Nucleus accumbens (tissue), 56 donors: ENCODE results near the gene MST1R.
"Not testable (repeated sequence)": the region's sequence is repeated elsewhere in the genome, so short reads cannot be mapped to it uniquely, and the experiment has no call there.

Experiments used
- DNase-seq, 56 donors: peaks; one replicate each; lab custom pipeline; 2025; lab: John Stamatoyannopoulos, UW

Gene MST1R

DNA sequence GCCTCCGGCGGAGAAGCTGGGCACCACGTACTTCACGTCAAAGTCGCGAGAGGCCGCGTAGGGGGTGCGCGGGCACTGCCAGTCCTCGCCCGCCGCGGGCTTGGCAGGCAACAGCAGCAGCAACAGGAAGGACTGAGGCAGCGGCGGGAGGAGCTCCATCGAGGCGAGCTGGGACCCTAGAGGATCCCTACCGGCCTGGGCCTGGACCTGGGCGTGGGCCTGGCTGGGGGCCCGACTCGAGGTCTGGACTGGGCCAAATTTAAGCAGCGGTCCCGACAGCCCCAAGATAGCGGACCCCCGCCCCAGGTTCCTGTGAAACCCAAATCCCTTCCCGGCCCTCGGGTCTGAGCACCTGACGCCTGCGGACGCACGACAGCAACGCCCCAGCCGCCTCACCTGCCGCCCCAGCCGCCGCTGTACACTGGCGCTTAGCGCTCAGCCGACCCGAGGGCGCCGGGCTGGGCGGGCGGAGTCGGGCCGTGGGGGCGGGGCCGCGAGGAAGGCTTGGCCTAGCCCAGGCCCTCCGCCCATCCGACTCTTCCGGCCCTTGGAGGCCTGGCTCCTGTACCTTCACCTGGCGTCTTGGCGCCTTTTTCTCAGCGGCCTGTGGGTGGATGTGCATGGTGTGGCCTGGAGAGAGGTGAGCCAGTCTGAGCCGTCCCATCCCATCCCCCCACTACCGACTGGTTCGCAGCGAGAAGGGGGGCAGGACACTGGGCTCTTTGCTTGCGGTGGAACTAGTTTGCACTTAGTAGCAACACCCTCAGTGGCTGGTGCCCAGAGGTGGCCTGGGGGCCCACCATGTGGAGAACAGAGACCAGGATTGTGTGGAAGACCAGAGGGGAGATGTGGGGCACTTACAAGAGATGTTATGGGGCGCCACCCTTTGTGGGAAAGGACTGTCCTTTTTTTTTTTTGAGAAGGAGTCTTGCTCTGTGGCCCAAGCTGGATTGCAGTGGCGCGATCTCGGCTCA, at the start of gene MST1R:
TSS of gene MST1R (minus strand) at position 423 of the 974 bp plus-strand sequence. CDS start at position 159, 264 bp downstream.
- DNase-seq: peak in 1 of 56 donors; percentile 16

DNA sequence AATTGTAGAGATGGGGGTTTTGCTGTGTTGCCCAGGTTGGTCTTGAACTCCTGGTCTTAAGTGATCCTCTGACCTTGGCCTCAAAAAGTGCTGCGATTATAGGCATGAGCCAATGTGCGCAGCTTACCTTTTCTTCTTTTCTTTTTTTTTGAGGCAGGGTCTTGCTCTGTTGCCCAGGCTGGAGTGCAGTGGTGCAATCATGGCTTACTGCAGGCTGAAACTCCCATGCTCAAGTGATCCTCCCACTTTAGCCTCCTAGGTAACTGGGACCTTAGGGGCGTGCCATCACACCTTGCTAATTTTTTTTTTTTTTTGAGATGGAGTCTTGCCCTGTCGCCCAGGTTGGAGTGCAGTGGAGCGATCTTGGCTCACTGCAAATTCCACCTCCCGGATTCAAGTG, 49.3 kb upstream of the MST1R start:
- DNase-seq: no peak

DNA sequence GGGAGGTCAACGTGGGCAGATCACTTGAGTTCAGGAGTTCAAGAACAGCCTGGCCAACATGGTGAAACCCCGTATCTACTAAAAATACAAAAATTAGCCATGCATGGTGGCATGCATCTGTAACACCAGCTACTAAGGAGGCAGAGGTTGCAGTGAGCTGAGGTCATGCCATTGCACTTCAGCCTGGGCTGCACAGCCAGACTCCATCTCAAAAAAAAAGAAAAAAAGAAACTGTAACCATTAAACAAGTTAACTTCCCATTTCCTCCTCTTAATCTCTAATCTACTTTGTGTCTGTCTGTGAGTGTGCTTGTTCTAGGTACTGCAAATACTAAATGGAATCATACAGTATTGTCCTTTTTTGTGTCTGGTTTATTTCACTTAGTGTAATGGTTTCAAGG, 39.0 kb upstream of the MST1R start:
- DNase-seq: no peak

DNA sequence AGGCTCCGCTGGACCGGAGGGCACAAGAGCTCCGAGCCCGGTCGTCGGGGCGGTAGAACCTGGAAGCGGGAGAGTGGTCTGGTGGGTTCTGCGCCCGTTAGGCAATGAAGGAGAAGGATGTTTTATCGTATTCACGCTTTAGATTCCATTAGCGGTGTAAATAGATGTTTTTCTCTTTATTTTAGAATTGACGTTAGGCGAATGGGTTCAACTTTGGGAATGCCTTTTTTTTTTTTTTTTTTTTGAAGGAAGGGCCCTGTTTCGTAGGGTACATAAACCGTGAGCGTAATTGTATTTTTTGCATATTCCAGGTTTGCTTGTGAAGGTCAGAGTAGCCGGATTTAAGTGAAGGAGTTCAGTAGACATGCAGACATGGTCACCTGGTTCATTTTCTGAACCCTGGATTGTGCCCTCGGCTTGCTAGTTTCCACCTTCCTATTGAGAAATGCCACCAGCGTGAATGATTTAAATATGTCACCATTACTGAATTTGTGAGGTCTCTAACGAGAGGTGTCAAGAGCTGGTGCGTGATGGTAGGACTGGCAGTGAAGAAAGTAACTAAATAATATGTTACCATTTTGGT, 37.1 kb upstream of the MST1R start:
- no peak for DNase-seq

DNA sequence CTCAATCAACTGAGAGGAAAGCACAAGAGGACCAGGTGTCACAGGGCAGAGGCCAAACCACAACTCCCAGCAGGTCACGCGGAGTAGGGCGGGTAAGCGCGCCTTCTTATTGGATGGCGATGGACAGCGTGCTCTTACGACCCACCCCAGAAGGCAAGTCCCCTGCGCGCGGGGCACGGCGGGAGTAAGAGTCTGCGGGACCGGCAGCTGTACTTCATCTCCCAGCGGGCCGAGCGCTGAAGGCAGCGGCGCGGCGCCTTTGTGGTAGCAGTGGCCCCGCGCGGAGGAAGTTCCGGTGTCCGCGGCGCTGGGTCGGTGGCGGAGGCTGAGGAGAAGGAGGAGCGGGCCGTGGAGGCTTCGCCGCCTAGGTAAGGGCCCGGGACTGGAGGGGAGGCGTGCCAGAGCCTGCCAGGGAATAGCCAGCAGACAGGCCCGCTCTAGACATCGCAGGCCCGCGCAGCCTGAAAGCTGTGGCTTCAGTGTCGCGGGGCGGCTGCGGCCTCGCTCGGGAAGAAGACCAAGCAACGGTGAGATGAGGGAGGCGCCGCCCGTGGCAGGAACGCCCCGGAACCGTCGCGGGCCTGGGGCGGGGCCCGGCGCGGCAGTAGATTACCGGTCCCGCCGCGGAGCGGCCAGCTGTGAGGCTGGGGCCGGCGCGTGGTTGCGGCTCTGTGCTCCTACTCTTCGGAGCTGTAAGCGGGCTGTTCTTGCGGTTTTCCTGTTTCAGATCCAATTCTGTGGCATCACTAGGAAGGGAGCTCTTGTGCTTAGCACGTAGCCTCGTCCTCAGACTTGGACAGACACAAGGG, 36.4 kb upstream of the MST1R start, which contains the start of gene RBM6:
TSS of gene RBM6 (plus strand) at position 293 of the 809 bp plus-strand sequence. CDS start 22,492 bp downstream, outside the sequence.
- DNase-seq: peak; percentile 76 to 100 (median 97)

DNA sequence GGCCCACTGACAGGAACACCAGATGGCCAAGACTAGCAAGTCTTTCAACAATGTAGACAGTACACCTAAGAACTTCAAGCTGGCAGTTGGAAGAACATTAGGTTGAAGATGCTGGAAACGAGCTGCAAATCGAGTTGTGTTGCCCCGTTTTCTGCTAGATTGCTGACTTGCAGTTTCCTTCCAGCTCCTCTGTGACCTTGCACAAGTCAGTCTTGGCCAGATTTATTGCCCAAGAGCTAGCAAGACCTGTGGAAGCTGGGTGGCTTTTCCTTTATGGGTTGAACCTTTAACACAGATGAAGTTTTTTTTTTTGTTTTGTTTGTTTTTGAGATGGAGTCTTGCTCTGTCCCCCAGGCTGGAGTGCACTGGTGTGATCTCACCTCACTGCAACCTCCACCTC, 33.4 kb upstream of the MST1R start:
- DNase-seq: no peak

DNA sequence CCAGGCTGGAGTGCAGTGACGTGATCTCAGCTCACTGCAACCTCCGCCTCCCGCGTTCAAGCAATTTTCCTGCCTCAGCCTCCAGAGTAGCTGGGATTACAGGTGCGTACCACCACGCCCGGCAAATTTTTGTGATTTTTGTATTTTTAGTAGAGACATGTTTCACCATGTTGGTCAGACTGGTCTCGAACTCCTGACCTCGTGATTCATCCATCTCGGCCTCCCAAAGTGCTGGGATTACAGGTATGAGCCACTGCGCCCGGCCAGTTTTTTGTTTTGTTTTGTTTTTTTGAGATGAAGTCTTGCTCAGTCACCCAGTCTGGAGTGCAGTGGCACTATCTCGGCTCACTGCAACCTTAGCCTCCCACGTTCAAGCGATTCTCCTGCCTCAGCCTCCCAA, 28.6 kb upstream of the MST1R start:
- DNase-seq: not testable (repeated sequence)

DNA sequence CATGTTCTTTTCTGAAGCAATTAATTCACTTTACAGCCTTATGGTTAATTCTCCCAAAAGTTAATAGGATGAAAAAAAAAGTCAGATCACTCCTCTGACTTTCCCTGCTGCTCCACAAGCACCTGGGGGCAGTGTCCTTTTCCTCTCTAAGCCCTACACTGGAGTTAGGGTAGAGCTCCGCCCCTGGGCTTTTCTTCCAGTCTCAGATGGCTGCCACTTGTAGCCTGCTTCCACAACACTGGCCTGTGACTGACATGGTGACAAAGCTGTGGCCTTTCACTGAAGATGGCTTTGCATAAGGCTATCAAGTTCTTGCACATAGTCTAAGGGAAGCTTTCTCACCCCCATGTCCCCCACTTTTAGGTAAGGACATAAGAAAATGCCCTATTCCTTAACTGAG, 27.2 kb upstream of the MST1R start:
- DNase-seq: no peak

DNA sequence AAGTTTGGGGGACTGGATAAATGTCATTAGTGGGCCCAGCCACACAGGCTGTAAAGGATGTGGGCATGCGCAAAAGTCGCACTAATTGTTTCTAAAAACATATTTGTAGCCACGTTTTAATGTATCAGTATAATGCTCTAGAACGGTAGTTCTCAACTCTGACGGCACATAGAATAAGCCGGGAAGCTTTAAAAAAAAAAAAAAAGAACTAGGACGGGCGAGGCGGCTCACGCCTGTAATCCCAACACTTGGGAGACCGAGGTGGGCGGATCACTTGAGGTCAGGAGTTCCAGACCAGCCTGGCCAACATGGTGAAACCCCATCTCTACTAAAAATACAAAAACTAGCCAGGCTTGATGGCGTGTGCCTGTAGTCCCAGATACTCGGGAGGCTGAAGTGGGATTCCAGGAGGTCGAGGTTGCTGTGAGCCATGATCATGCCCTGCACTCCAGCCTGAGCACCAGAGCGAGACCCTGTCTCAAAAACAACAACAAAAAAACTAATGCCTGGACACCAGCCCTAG, 26.6 kb upstream of the MST1R start:
- DNase-seq: no peak

DNA sequence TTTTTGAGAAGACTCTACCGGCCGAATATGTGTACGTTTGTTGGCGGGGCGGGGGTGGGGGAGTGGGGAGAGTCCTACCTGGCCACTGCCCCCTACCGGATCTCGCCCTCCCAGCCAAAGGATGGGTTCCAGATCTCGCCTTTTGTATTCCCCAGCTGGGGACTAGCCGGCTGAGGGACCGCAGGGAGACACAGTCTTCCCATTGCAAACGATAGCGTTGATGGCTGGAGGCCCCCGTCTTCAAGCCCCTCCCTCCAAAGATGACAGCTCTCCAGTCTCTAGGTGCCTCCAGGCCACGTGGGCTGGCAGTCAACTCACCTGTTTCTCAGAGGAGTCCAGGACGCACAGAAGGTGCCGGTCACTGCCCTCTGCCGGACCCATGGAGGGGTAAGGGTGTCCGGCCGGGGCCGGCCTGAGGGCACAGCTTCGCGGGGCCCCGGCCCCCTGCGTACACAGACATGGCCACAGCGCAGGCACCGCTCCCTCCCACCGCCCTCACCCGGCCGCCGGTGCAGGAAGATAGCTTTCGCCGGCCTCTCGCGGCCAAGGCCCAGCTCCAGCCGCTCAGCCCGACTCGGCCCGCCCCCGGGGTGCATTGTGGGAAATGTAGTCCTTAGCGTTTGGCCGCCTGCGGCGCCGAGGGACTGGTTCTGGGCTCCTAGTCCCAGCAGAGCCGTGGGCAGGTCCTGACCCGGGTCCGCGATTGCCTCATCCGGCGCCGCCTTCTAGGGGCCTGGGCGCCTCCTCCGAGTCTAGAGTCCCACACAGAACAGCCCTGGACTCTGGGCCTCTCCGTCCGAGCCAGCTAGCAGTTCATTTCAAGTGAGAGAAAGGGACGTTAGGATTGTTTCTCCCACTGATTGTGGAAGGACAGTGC, 25.9 kb upstream of the MST1R start, which contains the start of gene MON1A:
TSS of gene MON1A (minus strand) at position 521 of the 877 bp plus-strand sequence. CDS start 16,465 bp downstream, outside the sequence.
- peak; percentile 31 to 95 (median 86) for DNase-seq

DNA sequence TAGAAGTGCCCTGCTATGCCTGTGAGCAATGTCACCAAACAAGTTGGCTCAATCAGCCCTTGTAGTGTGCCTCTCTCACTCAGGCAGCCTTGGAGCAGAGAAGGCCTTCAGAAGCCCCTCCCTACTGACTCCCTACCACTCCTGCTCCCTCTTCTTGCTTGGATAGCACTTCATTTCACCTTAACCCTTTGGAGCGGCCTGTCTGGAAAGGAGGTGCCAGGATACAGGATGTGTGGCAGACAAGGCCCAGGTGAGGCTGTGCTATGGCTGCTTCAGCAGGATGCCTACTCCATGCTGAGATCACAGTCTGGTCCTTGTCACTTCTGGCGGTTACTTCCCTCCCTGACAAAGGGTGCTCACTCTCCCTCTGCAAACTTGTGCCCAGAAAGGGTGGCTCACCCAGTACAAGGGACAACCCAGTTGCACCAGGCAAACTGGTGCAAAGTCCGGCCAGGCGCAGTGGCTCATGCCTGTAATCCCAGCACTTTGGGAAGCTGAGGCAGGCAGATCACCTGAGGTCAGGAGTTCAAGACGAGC, 24.9 kb upstream of the MST1R start:
- no peak for DNase-seq

DNA sequence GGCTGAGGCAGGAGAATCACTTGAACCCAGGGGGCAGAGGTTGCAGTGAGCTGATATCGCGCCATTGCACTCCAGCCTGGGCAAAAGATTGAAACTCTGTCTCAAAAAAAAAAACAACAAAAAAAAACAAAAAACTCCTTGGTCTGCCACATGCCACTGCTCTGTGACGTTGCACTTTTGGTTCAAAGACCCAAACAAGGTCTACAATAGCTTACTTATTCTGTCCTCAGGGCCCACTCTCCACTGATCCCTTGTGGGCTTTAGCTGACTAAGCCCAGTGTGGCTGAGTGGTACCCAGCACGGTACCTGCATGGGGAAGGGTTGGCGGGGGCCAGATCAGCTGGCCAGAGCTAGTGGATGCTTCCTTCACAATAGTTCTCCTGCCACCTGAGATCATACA, 24.1 kb upstream of the MST1R start:
- DNase-seq: no peak

DNA sequence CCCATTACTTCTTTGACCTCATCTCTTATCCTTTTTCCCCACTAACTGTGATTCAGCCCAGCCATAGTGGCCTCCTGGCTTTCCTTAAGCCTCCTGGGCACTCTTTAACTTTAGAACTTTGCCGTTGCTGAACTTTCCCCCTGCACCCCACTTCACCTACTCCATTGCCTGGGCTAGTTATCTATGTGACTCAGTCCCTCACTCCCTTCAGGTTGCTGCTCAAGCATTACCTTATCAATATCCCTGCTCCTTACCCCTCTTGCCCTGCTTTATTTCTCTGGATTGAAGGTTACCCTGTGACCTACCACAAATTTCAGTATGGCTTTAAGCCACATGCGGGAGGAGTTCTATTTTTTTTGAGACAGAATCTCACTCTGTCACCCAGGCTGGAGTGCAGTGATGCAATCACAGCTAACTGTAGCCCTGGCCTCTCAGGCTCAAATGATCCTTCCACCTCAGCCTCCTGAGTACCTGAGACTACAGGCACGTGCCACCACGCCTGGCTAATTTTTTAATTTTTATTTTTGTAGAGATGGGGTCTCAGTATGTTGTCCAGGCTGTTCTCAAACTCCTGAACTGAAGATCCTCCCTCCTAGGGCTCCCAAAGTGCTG, 22.6 kb upstream of the MST1R start:
- DNase-seq: no peak

DNA sequence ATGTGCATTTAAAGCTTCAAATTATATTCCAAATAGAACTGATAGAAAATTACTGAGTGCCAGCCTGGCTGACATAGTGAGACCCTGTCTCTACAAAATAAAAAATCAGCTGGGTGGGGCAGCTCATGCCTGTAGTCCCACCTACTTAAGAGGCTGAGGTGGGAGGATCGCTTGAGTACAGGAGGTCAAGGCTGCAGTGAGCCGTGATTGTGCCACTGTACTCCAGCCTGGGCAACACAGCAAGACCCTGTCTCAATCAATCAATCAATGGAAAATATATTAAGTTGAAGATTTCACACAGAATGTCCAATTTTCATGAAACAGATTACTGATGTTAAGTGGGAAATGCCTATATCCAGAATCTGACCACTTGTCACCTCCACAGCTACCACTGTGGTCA, 21.8 kb upstream of the MST1R start:
- no peak for DNase-seq

DNA sequence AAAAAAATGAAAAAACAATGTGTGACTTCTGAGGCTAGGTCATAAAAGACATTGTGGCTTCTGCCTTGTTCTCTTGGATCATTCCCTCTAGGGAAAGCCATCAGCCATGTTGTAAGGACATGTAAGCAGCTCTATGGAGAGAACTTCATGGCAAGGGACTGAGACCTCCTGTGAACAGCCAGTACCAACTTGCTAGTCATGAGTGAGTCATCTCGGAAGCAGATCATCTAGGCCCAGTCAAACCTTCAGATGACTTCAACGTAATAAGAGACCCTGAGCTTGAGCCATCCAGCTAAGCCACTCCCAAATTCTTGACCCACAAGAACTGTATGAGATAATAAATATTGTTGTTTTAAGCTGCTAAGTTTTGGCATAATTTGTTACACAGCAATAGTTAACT, 21.0 kb upstream of the MST1R start:
- no peak for DNase-seq

DNA sequence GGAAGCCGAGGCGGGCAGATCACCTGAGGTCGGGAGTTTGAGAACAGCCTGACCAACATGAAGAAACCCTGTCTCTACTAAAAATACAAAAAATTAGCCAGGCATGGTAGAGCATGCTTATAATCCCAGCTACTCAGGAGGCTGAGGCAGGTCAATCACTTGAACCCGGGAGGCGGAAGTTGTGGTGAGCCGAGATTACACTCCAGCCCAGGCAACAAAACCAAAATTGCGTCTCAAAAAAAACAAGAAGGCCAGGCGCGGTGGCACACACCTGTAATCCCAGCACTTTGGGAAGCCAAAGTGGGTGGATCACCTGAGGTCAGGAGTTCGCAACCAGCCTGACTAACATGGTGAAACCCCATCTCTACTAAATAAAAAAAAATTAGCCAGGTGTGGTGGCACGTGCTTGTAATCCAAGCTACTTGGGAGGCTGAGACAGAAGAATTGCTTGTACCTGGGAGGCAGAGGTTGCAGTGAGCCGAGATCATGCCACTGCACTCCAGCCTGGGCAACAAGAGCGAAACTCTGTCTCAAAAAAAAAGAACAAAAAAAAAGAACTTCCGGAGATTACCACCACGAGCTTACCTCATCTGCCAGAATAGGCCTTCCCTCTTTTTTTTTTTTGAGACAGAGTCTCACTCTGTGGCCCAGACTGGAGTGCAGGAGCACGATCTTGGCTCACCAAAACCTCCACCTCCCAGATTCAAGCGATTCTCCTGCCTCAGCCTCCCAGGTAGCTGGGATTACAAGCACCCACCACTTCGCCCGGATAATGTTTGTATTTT, 14.3 kb upstream of the MST1R start:
- DNase-seq: not testable (repeated sequence)

DNA sequence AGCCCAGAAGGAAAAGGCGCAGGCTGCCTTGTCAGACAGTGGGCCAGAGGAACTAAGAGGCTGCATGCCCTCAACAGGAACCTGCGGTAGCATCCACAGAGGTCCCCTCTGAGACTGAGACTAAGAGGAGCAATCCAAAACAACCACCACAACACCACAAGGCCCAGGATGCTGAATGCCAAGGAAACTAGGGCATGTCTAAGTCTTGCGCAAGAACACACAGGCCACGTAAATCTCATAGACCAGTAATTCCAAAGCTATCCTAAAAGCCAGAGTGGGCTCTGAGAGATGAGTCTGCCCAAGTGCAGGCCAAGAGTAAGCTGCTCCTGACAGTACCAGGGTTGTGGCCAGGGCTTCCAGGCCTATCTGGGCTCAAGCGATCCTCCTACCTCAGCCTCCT, 13.0 kb upstream of the MST1R start:
- no peak for DNase-seq

DNA sequence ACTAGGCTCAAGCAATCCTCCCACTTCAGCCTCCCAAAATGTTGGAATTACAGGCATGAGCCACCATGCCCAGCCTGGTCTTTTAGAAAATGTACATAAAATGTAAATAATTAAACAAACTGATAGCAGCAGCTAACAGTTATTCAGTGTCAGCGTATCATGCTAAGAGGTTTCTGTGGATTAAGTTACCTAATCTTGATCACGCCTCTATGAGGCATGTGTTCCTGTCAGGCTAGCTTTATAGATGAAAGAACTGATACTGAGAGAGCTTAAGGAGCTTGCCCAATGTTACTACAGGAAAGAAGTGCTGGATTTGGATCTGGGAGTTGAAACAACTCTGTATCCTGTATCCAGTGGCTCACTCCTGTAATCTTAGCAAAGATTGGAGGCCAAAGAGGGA, 11.2 kb upstream of the MST1R start:
- DNase-seq: no peak
